ENCODE results near the gene SUSD6.
"Not testable (repeated sequence)": the region's sequence is repeated elsewhere in the genome, so short reads cannot be mapped to it uniquely, and the experiment has no call there.

The SUSD6 gene

GRCh38 chr14:69625299-69626131 lies 14.1 kb downstream of the SUSD6 start:
- peak; percentile 72 for DNase-seq

- no peak for DNase-seq
Measured at GRCh38 chr14:69626132-69626500, 14.7 kb downstream of the SUSD6 start.

- DNase-seq: no peak
Measured at GRCh38 chr14:69629225-69630127, 18.1 kb downstream of the SUSD6 start.

- no peak for DNase-seq
Measured at GRCh38 chr14:69630360-69630759, 19.0 kb downstream of the SUSD6 start.

- no peak for DNase-seq
Measured at GRCh38 chr14:69631509-69631908, 20.1 kb downstream of the SUSD6 start.

GRCh38 chr14:69632164-69632563 lies 20.8 kb downstream of the SUSD6 start:
- no peak for DNase-seq

- no peak for DNase-seq
Measured at GRCh38 chr14:69632593-69633151, 21.3 kb downstream of the SUSD6 start.

GRCh38 chr14:69633238-69633637 lies 21.8 kb downstream of the SUSD6 start:
- DNase-seq: no peak

GRCh38 chr14:69635981-69636639 lies 24.7 kb downstream of the SUSD6 start:
- peak; percentile 39 for DNase-seq

GRCh38 chr14:69636718-69637480 lies 25.5 kb downstream of the SUSD6 start:
- no peak for DNase-seq

- DNase-seq: no peak
Measured at GRCh38 chr14:69637503-69638031, 26.2 kb downstream of the SUSD6 start.

- no peak for DNase-seq
Measured at GRCh38 chr14:69640931-69641330, 29.5 kb downstream of the SUSD6 start.

- not testable (repeated sequence) for DNase-seq
Measured at GRCh38 chr14:69642212-69642793, 30.9 kb downstream of the SUSD6 start.

- peak; percentile 27 for DNase-seq
Measured at GRCh38 chr14:69643430-69644200, 32.2 kb downstream of the SUSD6 start.

GRCh38 chr14:69644814-69645213 lies 33.4 kb downstream of the SUSD6 start:
- DNase-seq: no peak

- no peak for DNase-seq
Measured at GRCh38 chr14:69647213-69647612, 35.8 kb downstream of the SUSD6 start.

GRCh38 chr14:69647642-69648041 lies 36.2 kb downstream of the SUSD6 start:
- not testable (repeated sequence) for DNase-seq

GRCh38 chr14:69648480-69649451 lies 37.4 kb downstream of the SUSD6 start:
- no peak for DNase-seq

GRCh38 chr14:69650948-69651369 lies 39.6 kb downstream of the SUSD6 start:
- no peak for DNase-seq
